GM12878 (cell line): ENCODE measurements around the gene B3GALT5. TPM values are rescaled to one million over a fixed set of nuclear protein-coding genes. Genes with fewer than 3 reads are reported as not detected.

Experiments used
- polyA plus RNA-seq, 11 experiments: library from polyadenylated mRNA; depleted of rRNA in 4 of 11; unstranded in 6 of 11; stranded (reverse) in 5 of 11; fragments of >200 nt; fragmentation: Nextera tagmentation in 4 of 11; fragmentation: Illumina TruSeq in 1 of 11; extraction: Ambion mirVana in 4 of 11; extraction: Trizol in 1 of 11; gene quantifications; 1 replicate in 1 of 11; 2 replicates in 10 of 11; pipeline versions ENCODE4 v1.2.1 to v1.2.3, GENCODE V29; 2011 to 2016; ENCODE audit warnings: inconsistent platforms in 2 of 11, missing spikeins in 2 of 11, low read depth in 1 of 11
- total RNA-seq, 4 experiments: library from RNA; depleted of rRNA in 3 of 4; stranded (reverse); fragments of >200 nt in 3 of 4; fragmentation: Illumina TruSeq in 1 of 4; extraction: Trizol in 1 of 4; gene quantifications; 2 replicates each; pipeline versions ENCODE4 v1.2.1 to v1.2.3, GENCODE V29; 2013 to 2021

The B3GALT5 gene
- total and polyA plus RNA-seq, 10 of the 15 experiments (the other 5 are each of a cell fraction or from before 2014, with no cell fraction given), result 0.03 to 0.04 TPM; not detected in 8

Other genes with a start within 250 kb of the B3GALT5 start
- 0.38 TPM in 1 of 2 replicates, not detected in the other for gene LCA5L, start 167.2 kb upstream of the B3GALT5 start, total RNA-seq (2014; rRNA removed)
- gene LCA5L, start 167.2 kb upstream of the B3GALT5 start, total RNA-seq (2014; rRNA removed; fragmentation: Illumina TruSeq; extraction: Trizol), result 0.18 TPM in 2 replicates
- 0.19 TPM in 1 of 2 replicates, not detected in the other for gene LCA5L, start 167.2 kb upstream of the B3GALT5 start, total RNA-seq (2021)
- 0.22 and 0.23 TPM in 2 replicates for gene LCA5L, start 167.2 kb upstream of the B3GALT5 start, polyA plus RNA-seq (2011; rRNA removed)
- 0.44 and 0.73 TPM in 2 replicates for gene LCA5L, start 167.2 kb upstream of the B3GALT5 start, polyA plus RNA-seq (2014; fragmentation: Illumina TruSeq; extraction: Trizol)
- gene LCA5L, start 167.2 kb upstream of the B3GALT5 start, polyA plus RNA-seq (2014; fragmentation: Nextera tagmentation; extraction: Ambion mirVana), result under 1 TPM; 0.22 to 0.55 TPM
- gene LCA5L, start 167.2 kb upstream of the B3GALT5 start, polyA plus RNA-seq (2014; rRNA removed), result 0.22 and 0.26 TPM in 2 replicates
- under 1 TPM; 0.29 to 0.46 TPM for gene LCA5L, start 167.2 kb upstream of the B3GALT5 start, polyA plus RNA-seq (2016; fragmentation: Nextera tagmentation; extraction: Ambion mirVana)
- 0.45 and 0.54 TPM in 2 replicates for gene SH3BGR, start 161.0 kb upstream of the B3GALT5 start, total RNA-seq (2014; rRNA removed)
- gene SH3BGR, start 161.0 kb upstream of the B3GALT5 start, total RNA-seq (2014; rRNA removed; fragmentation: Illumina TruSeq; extraction: Trizol), result 0.97 and 1.6 TPM in 2 replicates
- 0.97 and 1.2 TPM in 2 replicates for gene SH3BGR, start 161.0 kb upstream of the B3GALT5 start, total RNA-seq (2021)
- 1.6 and 2.7 TPM in 2 replicates for gene SH3BGR, start 161.0 kb upstream of the B3GALT5 start, polyA plus RNA-seq (2011; rRNA removed)
- 1.7 and 3.0 TPM in 2 replicates for gene SH3BGR, start 161.0 kb upstream of the B3GALT5 start, polyA plus RNA-seq (2014; fragmentation: Illumina TruSeq; extraction: Trizol)
- 1 to 10 TPM; 1.0 to 1.7 TPM for gene SH3BGR, start 161.0 kb upstream of the B3GALT5 start, polyA plus RNA-seq (2014; fragmentation: Nextera tagmentation; extraction: Ambion mirVana)
- gene SH3BGR, start 161.0 kb upstream of the B3GALT5 start, polyA plus RNA-seq (2014; rRNA removed), result 0.32 and 2.3 TPM in 2 replicates
- gene SH3BGR, start 161.0 kb upstream of the B3GALT5 start, polyA plus RNA-seq (2016; fragmentation: Nextera tagmentation; extraction: Ambion mirVana), result 1 to 10 TPM; 3.5 TPM
- gene IGSF5, start 132.2 kb downstream of the B3GALT5 start, total RNA-seq (2014; rRNA removed), result not detected in 2 replicates
- not detected in 2 replicates for gene IGSF5, start 132.2 kb downstream of the B3GALT5 start, total RNA-seq (2014; rRNA removed; fragmentation: Illumina TruSeq; extraction: Trizol)
- gene IGSF5, start 132.2 kb downstream of the B3GALT5 start, total RNA-seq (2021), result not detected in 2 replicates
- gene IGSF5, start 132.2 kb downstream of the B3GALT5 start, polyA plus RNA-seq (2011; rRNA removed), result not detected in 2 replicates
- gene IGSF5, start 132.2 kb downstream of the B3GALT5 start, polyA plus RNA-seq (2014; fragmentation: Illumina TruSeq; extraction: Trizol), result not detected in 2 replicates
- gene IGSF5, start 132.2 kb downstream of the B3GALT5 start, polyA plus RNA-seq (2014; fragmentation: Nextera tagmentation; extraction: Ambion mirVana), result not detected
- not detected in 2 replicates for gene IGSF5, start 132.2 kb downstream of the B3GALT5 start, polyA plus RNA-seq (2014; rRNA removed)
- gene IGSF5, start 132.2 kb downstream of the B3GALT5 start, polyA plus RNA-seq (2016; fragmentation: Nextera tagmentation; extraction: Ambion mirVana), result not detected